Measurements from ENCODE around the gene WFDC1. TPM values are rescaled to one million over a fixed set of nuclear protein-coding genes. Genes with fewer than 3 reads are reported as not detected.

The WFDC1 gene
- total RNA-seq, 1 experiment from 2014 or later, result not detected

DNA sequence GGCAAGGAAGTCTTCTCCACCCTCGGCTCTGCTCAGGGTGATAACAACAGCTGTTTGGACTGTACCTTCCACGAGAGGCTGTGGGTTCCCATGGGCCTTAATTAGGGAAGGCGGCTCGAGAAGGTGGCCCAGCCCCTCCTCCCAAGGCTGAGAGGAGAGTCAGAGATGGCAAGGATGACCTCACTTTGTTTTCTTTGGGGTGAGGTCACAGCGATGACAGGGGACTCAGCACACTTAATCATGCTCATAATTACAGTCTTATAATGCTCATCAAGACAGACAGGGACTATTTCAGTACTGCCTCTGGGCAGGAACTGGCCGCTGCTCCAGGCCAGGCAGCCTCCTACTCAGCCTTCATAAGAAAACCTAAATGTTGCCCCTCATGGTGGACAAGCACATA lies 19.7 kb downstream of the WFDC1 start:
- Mint-ChIP-seq H3K4me3 (ENCODE audit: unreplicated experiment) (no peak overlapping the region), H3K36me3 (ENCODE audit: insufficient read depth, unreplicated experiment) (peaks cover 5% of the 10 kb centered on the region), H3K27me3 (ENCODE audit: insufficient read depth, unreplicated experiment) (no peaks in the 10 kb centered on the region), H3K9me3 (ENCODE audit: unreplicated experiment) (no peaks in the 10 kb centered on the region), H3K4me1 (ENCODE audit: low read depth, unreplicated experiment) (peaks cover 10% of the 10 kb centered on the region), H3K27ac (ENCODE audit: unreplicated experiment) (no peak overlapping the region)
- H3K4me3 ChIP-seq (ENCODE audit: low read depth, low read length), result no peak overlapping the region
- DNase-seq, result no peak
- ChIA-PET CTCF (no interaction called here), POLR2A (no interaction called here)
- H3K36me3 ChIP-seq (ENCODE audit: control insufficient read depth, insufficient read depth, low read length), result no peaks in the 10 kb centered on the region
- TF ChIP-seq, protein P1, sequence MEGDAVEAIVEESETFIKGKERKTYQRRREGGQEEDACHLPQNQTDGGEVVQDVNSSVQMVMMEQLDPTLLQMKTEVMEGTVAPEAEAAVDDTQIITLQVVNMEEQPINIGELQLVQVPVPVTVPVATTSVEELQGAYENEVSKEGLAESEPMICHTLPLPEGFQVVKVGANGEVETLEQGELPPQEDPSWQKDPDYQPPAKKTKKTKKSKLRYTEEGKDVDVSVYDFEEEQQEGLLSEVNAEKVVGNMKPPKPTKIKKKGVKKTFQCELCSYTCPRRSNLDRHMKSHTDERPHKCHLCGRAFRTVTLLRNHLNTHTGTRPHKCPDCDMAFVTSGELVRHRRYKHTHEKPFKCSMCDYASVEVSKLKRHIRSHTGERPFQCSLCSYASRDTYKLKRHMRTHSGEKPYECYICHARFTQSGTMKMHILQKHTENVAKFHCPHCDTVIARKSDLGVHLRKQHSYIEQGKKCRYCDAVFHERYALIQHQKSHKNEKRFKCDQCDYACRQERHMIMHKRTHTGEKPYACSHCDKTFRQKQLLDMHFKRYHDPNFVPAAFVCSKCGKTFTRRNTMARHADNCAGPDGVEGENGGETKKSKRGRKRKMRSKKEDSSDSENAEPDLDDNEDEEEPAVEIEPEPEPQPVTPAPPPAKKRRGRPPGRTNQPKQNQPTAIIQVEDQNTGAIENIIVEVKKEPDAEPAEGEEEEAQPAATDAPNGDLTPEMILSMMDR (IDR thresholded peaks at IDR 0.05; ENCODE audit: insufficient read depth in 1 of 2, low read depth in 1 of 2, low read length in 1 of 2, severe bottlenecking in 1 of 2, unreplicated experiment in 1 of 2), result no peak
- no peaks in the 10 kb centered on the region for H3K27me3 ChIP-seq (replicated peaks; ENCODE audit: control insufficient read depth, insufficient read depth, low read length)
- no peaks in the 10 kb centered on the region for H3K9me3 ChIP-seq
- H3K4me1 ChIP-seq, result no peaks in the 10 kb centered on the region
- intact Hi-C loops (cut with micrococcal nuclease; ENCODE audit: unreplicated experiment), result no loop called here
- BruUV-seq (replicated peaks), result no TSS peak

DNA sequence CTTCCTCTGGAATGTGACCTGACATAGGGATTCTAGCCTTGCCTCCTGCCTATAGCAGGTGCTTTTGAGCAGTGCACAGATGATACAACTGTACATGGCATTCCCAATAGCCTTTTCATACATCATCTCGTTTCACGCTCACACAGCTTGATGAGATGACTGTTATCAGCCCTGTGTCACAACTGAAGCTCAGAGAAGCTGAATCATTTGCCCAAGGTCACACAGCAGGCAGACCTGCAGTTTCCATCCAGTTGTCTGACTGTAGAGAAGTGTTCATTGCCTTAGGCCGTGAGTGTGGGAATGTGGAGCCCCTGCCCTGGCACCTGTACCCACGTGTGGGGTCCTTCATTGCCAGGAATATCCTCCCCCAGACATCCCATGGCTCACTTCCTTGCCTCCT lies 20.1 kb downstream of the WFDC1 start:
- H3K4me3 Mint-ChIP-seq (ENCODE audit: unreplicated experiment), result no peak overlapping the region
- no peaks in the 10 kb centered on the region for H3K9me3 ChIP-seq

DNA sequence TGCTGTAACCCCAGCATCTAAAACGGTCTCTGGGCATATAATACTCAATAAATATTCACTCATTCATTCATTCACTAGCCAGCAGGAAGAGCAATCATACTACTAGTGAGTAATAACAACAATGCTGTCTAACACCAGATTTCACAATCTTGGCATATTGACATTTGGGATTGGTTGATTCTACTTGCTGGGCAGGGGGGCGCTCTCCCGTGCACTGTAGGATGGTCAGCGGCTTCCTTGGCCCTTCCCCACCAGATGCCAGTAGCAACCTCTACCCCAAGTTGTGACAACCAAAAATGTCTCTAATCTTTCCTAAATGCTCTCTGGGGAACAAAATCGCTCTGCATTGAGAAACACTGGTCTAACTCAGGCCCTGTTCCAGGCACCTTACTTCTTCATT lies 20.7 kb downstream of the WFDC1 start:
- no peak overlapping the region for H3K4me3 ChIP-seq (ENCODE audit: low read depth, low read length)
- Mint-ChIP-seq H3K9me3 (ENCODE audit: unreplicated experiment) (no peaks in the 10 kb centered on the region), H3K27ac (ENCODE audit: unreplicated experiment) (no peak overlapping the region), H3K27me3 (ENCODE audit: insufficient read depth, unreplicated experiment) (no peaks in the 10 kb centered on the region), H3K4me1 (ENCODE audit: low read depth, unreplicated experiment) (peaks cover 10% of the 10 kb centered on the region), H3K36me3 (ENCODE audit: insufficient read depth, unreplicated experiment) (peaks cover 5% of the 10 kb centered on the region), H3K4me3 (ENCODE audit: unreplicated experiment) (no peak overlapping the region)
- no TSS peak for BruUV-seq (replicated peaks)
- intact Hi-C loops (cut with micrococcal nuclease; ENCODE audit: unreplicated experiment), result no loop called here
- no peaks in the 10 kb centered on the region for H3K27me3 ChIP-seq (replicated peaks; ENCODE audit: control insufficient read depth, insufficient read depth, low read length)
- H3K9me3 ChIP-seq, result no peaks in the 10 kb centered on the region
- no peaks in the 10 kb centered on the region for H3K4me1 ChIP-seq
- POLR2A ChIA-PET, result no interaction called here
- no peak for DNase-seq
- no peaks in the 10 kb centered on the region for H3K36me3 ChIP-seq (ENCODE audit: control insufficient read depth, insufficient read depth, low read length)
- TF ChIP-seq, protein P1 (IDR thresholded peaks at IDR 0.05; ENCODE audit: insufficient read depth in 1 of 2, low read depth in 1 of 2, low read length in 1 of 2, severe bottlenecking in 1 of 2, unreplicated experiment in 1 of 2), result peak in 1 of 2 experiments; percentile 7
- CTCF ChIA-PET, result no interaction called here

More for the DNA sequence above, 20.1 kb downstream of the WFDC1 start:
- H3K36me3 Mint-ChIP-seq (ENCODE audit: insufficient read depth, unreplicated experiment), result peaks cover 5% of the 10 kb centered on the region
- DNase-seq, result no peak
- H3K9me3 Mint-ChIP-seq (ENCODE audit: unreplicated experiment), result no peaks in the 10 kb centered on the region
- H3K27ac Mint-ChIP-seq (ENCODE audit: unreplicated experiment), result no peak overlapping the region
- Histone ChIP-seq H3K4me1 (no peaks in the 10 kb centered on the region), H3K4me3 (ENCODE audit: low read depth, low read length) (no peak overlapping the region), H3K36me3 (ENCODE audit: control insufficient read depth, insufficient read depth, low read length) (no peaks in the 10 kb centered on the region), H3K27me3 (replicated peaks; ENCODE audit: control insufficient read depth, insufficient read depth, low read length) (no peaks in the 10 kb centered on the region)
- peaks cover 10% of the 10 kb centered on the region for H3K4me1 Mint-ChIP-seq (ENCODE audit: low read depth, unreplicated experiment)
- H3K27me3 Mint-ChIP-seq (ENCODE audit: insufficient read depth, unreplicated experiment), result no peaks in the 10 kb centered on the region
- CTCF ChIA-PET, result no interaction called here
- intact Hi-C loops (cut with micrococcal nuclease; ENCODE audit: unreplicated experiment), result no loop called here
- BruUV-seq (replicated peaks), result no TSS peak
- TF ChIP-seq, protein P1 (IDR thresholded peaks at IDR 0.05; ENCODE audit: insufficient read depth in 1 of 2, low read depth in 1 of 2, low read length in 1 of 2, severe bottlenecking in 1 of 2, unreplicated experiment in 1 of 2), result no peak
- POLR2A ChIA-PET, result no interaction called here

Data from Caco-2 (cell line).